ENCODE measurements around the gene DNAJB12. TPM values are rescaled to one million over a fixed set of nuclear protein-coding genes. Genes with fewer than 3 reads are reported as not detected.

DNAJB12 gene
- total RNA-seq, 1 donor from 2014 or later = 39.0 TPM

GRCh38 chr10:72321248-72322029, 33.3 kb downstream of the DNAJB12 start:
- peaks cover 82% of the 10 kb centered on the region for H3K4me1 Mint-ChIP-seq
- no peaks in the 10 kb centered on the region for H3K36me3 Mint-ChIP-seq (ENCODE audit: low read depth)
- DNase-seq (no peak), ATAC-seq (ENCODE audit: low read depth) (no peak)
- CTCF ChIA-PET = interaction anchor here (0.8 to 4.5 kb wide), 15 partner anchors 9 to 234 kb away, joined by 3 to 33 read pairs (median 6); partner anchors contain the start of gene DDIT4
- peak overlapping the region; percentile 81 for H3K4me3 Mint-ChIP-seq
- no peak for TF ChIP-seq CTCF (IDR thresholded peaks at IDR 0.05)
- intact Hi-C loops (cut with micrococcal nuclease) = no loop called here
- POLR2A ChIA-PET = interaction anchor here (0.6 to 35.9 kb wide), 28 partner anchors 10 to 1005 kb away, joined by 3 to 1996 read pairs (median 10); partner anchors contain the start of genes ANAPC16, ASCC1, DDIT4 and DNAJB12
- H3K9me3 Mint-ChIP-seq = no peaks in the 10 kb centered on the region
- peak overlapping the region; percentile 98 for H3K27ac Mint-ChIP-seq
- no peaks in the 10 kb centered on the region for H3K27me3 Mint-ChIP-seq

GRCh38 chr10:72320676-72321247, 34.0 kb downstream of the DNAJB12 start:
- H3K27me3 Mint-ChIP-seq = no peaks in the 10 kb centered on the region
- H3K36me3 Mint-ChIP-seq (ENCODE audit: low read depth) = no peaks in the 10 kb centered on the region
- H3K4me1 Mint-ChIP-seq = peaks cover 88% of the 10 kb centered on the region
- peak overlapping the region; percentile 98 for H3K27ac Mint-ChIP-seq
- H3K4me3 Mint-ChIP-seq = peak overlapping the region; percentile 81
- H3K9me3 Mint-ChIP-seq = no peaks in the 10 kb centered on the region
- POLR2A ChIA-PET = interaction anchor here (0.6 to 35.9 kb wide), 30 partner anchors 9 to 1004 kb away, joined by 3 to 1996 read pairs (median 10); partner anchors contain the start of genes ANAPC16, ASCC1, DDIT4 and DNAJB12
- intact Hi-C loops (cut with micrococcal nuclease) = loop anchor here (1.0 kb wide), 7 partner anchors 12 to 102 kb away; partner anchors contain the start of gene DDIT4
- CTCF ChIA-PET = interaction anchor here (0.8 to 4.5 kb wide), 15 partner anchors 9 to 233 kb away, joined by 3 to 33 read pairs (median 6); partner anchors contain the start of gene DDIT4
- TF ChIP-seq CTCF (IDR thresholded peaks at IDR 0.05) = no peak
- ATAC-seq (ENCODE audit: low read depth) = peak; percentile 71
- DNase-seq = peak; percentile 73

- H3K4me3 Mint-ChIP-seq = peak overlapping the region; percentile 81
- intact Hi-C loops (cut with micrococcal nuclease) = loop anchor here (1.0 kb wide), 7 partner anchors 11 to 101 kb away; partner anchors contain the start of gene DDIT4
- ATAC-seq (ENCODE audit: low read depth) (peak; percentile 52), DNase-seq (peak; percentile 87)
- no peak for TF ChIP-seq CTCF (IDR thresholded peaks at IDR 0.05)
- H3K27ac Mint-ChIP-seq = peak overlapping the region; percentile 98
- H3K4me1 Mint-ChIP-seq = peaks cover 86% of the 10 kb centered on the region
- ChIA-PET CTCF (interaction anchor here (0.6 to 4.5 kb wide), 9 partner anchors 8 to 194 kb away, joined by 3 to 33 read pairs (median 7); partner anchors contain the start of genes ANAPC16, ASCC1 and DDIT4), POLR2A (interaction anchor here (0.6 to 35.9 kb wide), 26 partner anchors 8 to 547 kb away, joined by 3 to 1996 read pairs (median 11); partner anchors contain the start of genes ANAPC16, ASCC1, DDIT4 and SPOCK2)
- no peaks in the 10 kb centered on the region for H3K9me3 Mint-ChIP-seq
- H3K36me3 Mint-ChIP-seq (ENCODE audit: low read depth) = no peaks in the 10 kb centered on the region
- no peaks in the 10 kb centered on the region for H3K27me3 Mint-ChIP-seq
These were observed 35.1 kb downstream of the DNAJB12 start for GRCh38 chr10:72319416-72320254.

GRCh38 chr10:72318418-72319262, 36.1 kb downstream of the DNAJB12 start:
- no peak for DNase-seq
- peak overlapping the region; percentile 78 for H3K4me3 Mint-ChIP-seq

More at GRCh38 chr10:72318418-72319262, 36.1 kb downstream of the DNAJB12 start:
- H3K27ac Mint-ChIP-seq = peak overlapping the region; percentile 92
- H3K4me1 Mint-ChIP-seq = peaks cover 77% of the 10 kb centered on the region
- intact Hi-C loops (cut with micrococcal nuclease) = no loop called here
- H3K36me3 Mint-ChIP-seq (ENCODE audit: low read depth) = no peaks in the 10 kb centered on the region
- TF ChIP-seq CTCF (IDR thresholded peaks at IDR 0.05) = no peak
- no peak for ATAC-seq (ENCODE audit: low read depth)
- no peaks in the 10 kb centered on the region for H3K9me3 Mint-ChIP-seq
- CTCF ChIA-PET = interaction anchor here (1.0 to 4.5 kb wide), 5 partner anchors 10 to 103 kb away, joined by 3 to 33 read pairs (median 33); partner anchors contain the start of genes ANAPC16, ASCC1 and DDIT4
- no peaks in the 10 kb centered on the region for H3K27me3 Mint-ChIP-seq
- POLR2A ChIA-PET = interaction anchor here (0.6 to 35.9 kb wide), 20 partner anchors 7 to 1177 kb away, joined by 3 to 1996 read pairs (median 24); partner anchors contain the start of genes ANAPC16, ASCC1, DDIT4 and PPP3CB

Measured in activated B cell treated with CpG ODN at 0.5 μM for 24 hours (primary cell).